ENCODE data around the gene VPS50. TPM values are rescaled to one million over a fixed set of nuclear protein-coding genes. Genes with fewer than 3 reads are reported as not detected.

The VPS50 gene
- total and polyA plus RNA-seq, 2 donors (not counting 1 experiment from before 2014, with no cell fraction given): 9.4 to 54.1 TPM

DNA sequence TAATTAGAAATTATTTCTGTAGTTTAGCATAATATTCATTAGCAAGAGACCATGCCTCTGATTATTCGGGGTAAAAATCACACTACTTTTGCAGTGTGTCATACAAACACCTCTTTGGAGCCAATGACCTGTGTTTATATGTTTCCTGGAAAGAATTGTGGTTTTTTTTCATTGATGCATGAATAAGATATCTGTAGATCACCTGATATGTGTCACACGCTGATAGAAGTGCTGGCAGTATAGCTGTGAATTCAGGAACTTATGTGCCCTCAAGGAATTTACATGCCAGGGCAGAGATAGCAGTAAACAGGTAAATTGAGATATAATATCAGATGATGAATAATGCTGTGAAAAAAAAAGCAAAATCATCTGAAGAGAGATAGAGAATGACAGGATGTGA is 118.2 kb downstream of the VPS50 start:
- H3K4me3 Mint-ChIP-seq: no peak overlapping the region
- Histone ChIP-seq H3K4me1 (ENCODE audit: control insufficient read depth in 2 of 2, insufficient read depth in 2 of 2, low read length in 2 of 2) (no peaks in the 10 kb centered on the region), H4K20me1 (ENCODE audit: control insufficient read depth, insufficient read depth, low read length, poor library complexity, severe bottlenecking) (no peaks in the 10 kb centered on the region), H3K79me2 (ENCODE audit: control insufficient read depth, insufficient read depth, low read length) (no peaks in the 10 kb centered on the region), H2AFZ (ENCODE audit: insufficient read depth, low read depth, low read length, poor library complexity, severe bottlenecking) (no peak overlapping the region), H3K9me3 (ENCODE audit: control extremely low read depth in 1 of 3, control insufficient read depth in 2 of 3, insufficient read depth in 1 of 3, low read length in 2 of 3) (no peaks in the 10 kb centered on the region), H3K4me2 (replicated peaks; ENCODE audit: low read depth, low read length, poor library complexity, severe bottlenecking) (no peak overlapping the region), H3K4me3 (ENCODE audit: control extremely low read depth in 1 of 5, extremely low read depth in 1 of 5, insufficient read depth in 1 of 5, low read depth in 2 of 5, low read length in 4 of 5) (no peak overlapping the region), H3K36me3 (replicated peaks in 1 of 2; ENCODE audit: control extremely low read depth in 1 of 2, control insufficient read depth in 1 of 2, extremely low read depth in 1 of 2, insufficient read depth in 2 of 2, low read length in 1 of 2) (peaks cover 4 to 14% of the 10 kb centered on the region in 2 experiments), H3K27ac (ENCODE audit: low read length in 2 of 2) (no peak overlapping the region), H3K9ac (ENCODE audit: low read length) (no peak overlapping the region), H3K27me3 (replicated peaks in 1 of 4; ENCODE audit: control extremely low read depth in 1 of 4, control insufficient read depth in 3 of 4, insufficient read depth in 4 of 4, low read length in 3 of 4) (no peaks in the 10 kb centered on the region)
- POLR2A ChIA-PET: no interaction called here
- ATAC-seq (ENCODE audit: low read depth) (no peak), DNase-seq (no peak)
- CTCF ChIA-PET: no interaction called here
- H3K27me3 Mint-ChIP-seq: no peaks in the 10 kb centered on the region
- intact Hi-C loops (cut with micrococcal nuclease): no loop called here
- H3K9me3 Mint-ChIP-seq (ENCODE audit: insufficient read depth): no peaks in the 10 kb centered on the region
- no peaks in the 10 kb centered on the region for H3K4me1 Mint-ChIP-seq
- WGBS (ENCODE audit: insufficient coverage): 20% methylated on average over 1 of the region's 2 CpGs
- H3K27ac Mint-ChIP-seq: no peak overlapping the region
- no peak for TF ChIP-seq CTCF (IDR thresholded peaks at IDR 0.05)
- TF ChIP-seq EZH2 (IDR thresholded peaks at IDR 0.05; ENCODE audit: borderline replicate concordance, insufficient read depth, low read depth, low read length, poor library complexity, severe bottlenecking): no peak

- WGBS (ENCODE audit: insufficient coverage): no CpG with 5 or more reads among the region's 2 CpGs
These were observed 120.7 kb downstream of the VPS50 start for GRCh38 chr7:93352881-93353280.

More at GRCh38 chr7:93352881-93353280, 120.7 kb downstream of the VPS50 start:
- POLR2A ChIA-PET: no interaction called here
- H3K4me3 Mint-ChIP-seq: no peak overlapping the region
- TF ChIP-seq CTCF (IDR thresholded peaks at IDR 0.05): no peak
- no peak for TF ChIP-seq EZH2 (IDR thresholded peaks at IDR 0.05; ENCODE audit: borderline replicate concordance, insufficient read depth, low read depth, low read length, poor library complexity, severe bottlenecking)
- no peaks in the 10 kb centered on the region for H3K27me3 Mint-ChIP-seq
- Histone ChIP-seq H3K4me1 (ENCODE audit: control insufficient read depth in 2 of 2, insufficient read depth in 2 of 2, low read length in 2 of 2) (no peaks in the 10 kb centered on the region), H3K36me3 (replicated peaks in 1 of 2; ENCODE audit: control extremely low read depth in 1 of 2, control insufficient read depth in 1 of 2, extremely low read depth in 1 of 2, insufficient read depth in 2 of 2, low read length in 1 of 2) (peaks cover 4 to 14% of the 10 kb centered on the region in 2 experiments), H3K27me3 (replicated peaks in 1 of 4; ENCODE audit: control extremely low read depth in 1 of 4, control insufficient read depth in 3 of 4, insufficient read depth in 4 of 4, low read length in 3 of 4) (no peaks in the 10 kb centered on the region), H2AFZ (ENCODE audit: insufficient read depth, low read depth, low read length, poor library complexity, severe bottlenecking) (no peak overlapping the region), H3K9me3 (ENCODE audit: control extremely low read depth in 1 of 3, control insufficient read depth in 2 of 3, insufficient read depth in 1 of 3, low read length in 2 of 3) (no peaks in the 10 kb centered on the region), H3K79me2 (ENCODE audit: control insufficient read depth, insufficient read depth, low read length) (no peaks in the 10 kb centered on the region), H3K9ac (ENCODE audit: low read length) (no peak overlapping the region), H4K20me1 (ENCODE audit: control insufficient read depth, insufficient read depth, low read length, poor library complexity, severe bottlenecking) (no peaks in the 10 kb centered on the region), H3K27ac (ENCODE audit: low read length in 2 of 2) (no peak overlapping the region), H3K4me3 (ENCODE audit: control extremely low read depth in 1 of 5, extremely low read depth in 1 of 5, insufficient read depth in 1 of 5, low read depth in 2 of 5, low read length in 4 of 5) (no peak overlapping the region), H3K4me2 (replicated peaks; ENCODE audit: low read depth, low read length, poor library complexity, severe bottlenecking) (no peak overlapping the region)
- H3K9me3 Mint-ChIP-seq (ENCODE audit: insufficient read depth): no peaks in the 10 kb centered on the region
- no peak for ATAC-seq (ENCODE audit: low read depth)
- no peak overlapping the region for H3K27ac Mint-ChIP-seq
- intact Hi-C loops (cut with micrococcal nuclease): no loop called here
- CTCF ChIA-PET: no interaction called here
- no peak for DNase-seq
- no peaks in the 10 kb centered on the region for H3K4me1 Mint-ChIP-seq
